ENCODE data around the gene FAF2.

- no peak for TF ChIP-seq EP300 (IDR thresholded peaks at IDR 0.05; ENCODE audit: borderline replicate concordance in 1 of 2, control insufficient read depth in 1 of 2, low read depth in 2 of 2, low read length in 2 of 2)
- no peak for TF ChIP-seq MXI1 (IDR thresholded peaks at IDR 0.05; ENCODE audit: low read depth, low read length)
- no peak for TF ChIP-seq GABPA (IDR thresholded peaks at IDR 0.05; ENCODE audit: low read depth)
- TF ChIP-seq HDAC2 (IDR thresholded peaks at IDR 0.05) = no peak
- no peak for TF ChIP-seq CEBPB (IDR thresholded peaks at IDR 0.05; ENCODE audit: borderline replicate concordance in 1 of 2, low read depth in 2 of 2, low read length in 2 of 2)
- TF ChIP-seq CTCF (IDR thresholded peaks at IDR 0.05 in 2 of 3, conservative IDR thresholded peaks at IDR 0.05 in 1 of 3; ENCODE audit: control insufficient read depth in 2 of 3, extremely low read depth in 1 of 3, insufficient read depth in 1 of 3, low read depth in 3 of 3, low read length in 3 of 3) = no peak
- no peak for TF ChIP-seq FOXM1 (IDR thresholded peaks at IDR 0.05; ENCODE audit: low read depth, low read length)
- no peak for TF ChIP-seq POLR2A (IDR thresholded peaks at IDR 0.05; ENCODE audit: low read depth, low read length)
Observed at GRCh38 chr5:176501333-176501732, 53.1 kb downstream of the FAF2 start.

All from GM12878 (cell line).